A549 (cell line): ENCODE data around the gene HRK.

ENCODE experiments used
- CEBPB ChIP-seq, 2 experiments: fragments of >200 bp in 1 of 2; sonication (Bioruptor Twin) in 1 of 2; formaldehyde crosslinking in 1 of 2; IDR thresholded peaks; 2 replicates each; pipeline ENCODE4 v1.6.1; 2012 to 2016
- EP300 ChIP-seq, 2 experiments: fragments of >200 bp; sonication (Bioruptor Twin); formaldehyde crosslinking; IDR thresholded peaks; 2 replicates in 1 of 2; 3 replicates in 1 of 2; pipeline ENCODE4 v1.6.1; 2016 to 2017
- HDAC2 ChIP-seq: fragments of 200-600 bp; sonication (generic); IDR thresholded peaks from 2 replicates; pipeline ENCODE4 v1.6.1; 2016
- JUNB ChIP-seq: fragments of >200 bp; sonication (Bioruptor Twin); formaldehyde crosslinking; IDR thresholded peaks from 2 replicates; pipeline ENCODE4 v1.6.1; 2016
- MAFK ChIP-seq: fragments of 450-650 bp; IDR thresholded peaks from 2 replicates; pipeline ENCODE4 v1.6.1; 2014; ENCODE audit not compliant: partially characterized antibody
- MAZ ChIP-seq: fragments of 150-350 bp; IDR thresholded peaks from 2 replicates; pipeline ENCODE4 v1.6.1; 2014; ENCODE audit warnings: antibody characterized with exemption, low read depth, low read length, borderline replicate concordance
- POLR2A ChIP-seq: IDR thresholded peaks from 2 replicates; pipeline ENCODE4 v1.6.1; 2012; ENCODE audit warnings: mild to moderate bottlenecking, low read length
- RARB ChIP-seq: fragments of 250-450 bp; sonication (Bioruptor Pico); IDR thresholded peaks from 2 replicates; pipeline ENCODE4 v1.8.0; 2021; ENCODE audit warnings: mild to moderate bottlenecking, moderate library complexity
- RNF2 ChIP-seq: fragments of 200-600 bp; sonication (generic); IDR thresholded peaks from 2 replicates; pipeline ENCODE4 v1.6.1; 2016; ENCODE audit warnings: low read depth, mild to moderate bottlenecking, antibody characterized with exemption, moderate library complexity, borderline replicate concordance
- SREBF2 ChIP-seq: fragments of 450-650 bp; IDR thresholded peaks from 2 replicates; pipeline ENCODE4 v1.6.1; 2014; ENCODE audit warnings: mild to moderate bottlenecking, moderate library complexity
- ZFP36 ChIP-seq: fragments of 450-650 bp; IDR thresholded peaks from 2 replicates; pipeline ENCODE4 v1.6.1; 2014; ENCODE audit warnings: borderline replicate concordance; ENCODE audit not compliant: partially characterized antibody
- TF ChIP-seq, protein P1 (sequence below): fragments of >200 bp; sonication (Bioruptor Twin); formaldehyde crosslinking; IDR thresholded peaks from 3 replicates; pipeline ENCODE4 v1.5.1; 2016
- TF ChIP-seq, protein P2 (sequence below): IDR thresholded peaks from 2 replicates; pipeline ENCODE4 v1.6.1; 2012

DNA sequence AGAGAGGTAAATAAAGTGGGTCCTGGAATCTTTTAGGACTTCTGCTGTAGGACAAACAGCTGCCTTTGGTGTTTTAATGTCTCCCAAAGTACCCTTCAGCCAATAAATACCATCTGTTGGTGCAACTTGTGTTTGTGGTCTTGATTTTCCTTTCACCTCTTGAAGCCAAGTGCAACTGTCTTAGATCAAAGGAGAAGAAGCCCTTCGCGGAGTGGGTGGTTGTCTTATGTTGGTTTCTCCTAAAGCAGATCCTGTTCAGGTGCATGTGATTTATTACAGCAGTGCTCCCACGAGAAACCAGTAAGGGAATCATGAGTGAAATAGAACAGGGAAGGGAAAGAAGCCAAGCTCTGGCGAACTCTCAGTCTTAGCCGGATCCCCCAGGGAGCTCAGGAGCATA, 27.7 kb downstream of the HRK start:
- no peak for TF ChIP-seq EP300 (IDR thresholded peaks at IDR 0.05)
- TF ChIP-seq, protein P1, sequence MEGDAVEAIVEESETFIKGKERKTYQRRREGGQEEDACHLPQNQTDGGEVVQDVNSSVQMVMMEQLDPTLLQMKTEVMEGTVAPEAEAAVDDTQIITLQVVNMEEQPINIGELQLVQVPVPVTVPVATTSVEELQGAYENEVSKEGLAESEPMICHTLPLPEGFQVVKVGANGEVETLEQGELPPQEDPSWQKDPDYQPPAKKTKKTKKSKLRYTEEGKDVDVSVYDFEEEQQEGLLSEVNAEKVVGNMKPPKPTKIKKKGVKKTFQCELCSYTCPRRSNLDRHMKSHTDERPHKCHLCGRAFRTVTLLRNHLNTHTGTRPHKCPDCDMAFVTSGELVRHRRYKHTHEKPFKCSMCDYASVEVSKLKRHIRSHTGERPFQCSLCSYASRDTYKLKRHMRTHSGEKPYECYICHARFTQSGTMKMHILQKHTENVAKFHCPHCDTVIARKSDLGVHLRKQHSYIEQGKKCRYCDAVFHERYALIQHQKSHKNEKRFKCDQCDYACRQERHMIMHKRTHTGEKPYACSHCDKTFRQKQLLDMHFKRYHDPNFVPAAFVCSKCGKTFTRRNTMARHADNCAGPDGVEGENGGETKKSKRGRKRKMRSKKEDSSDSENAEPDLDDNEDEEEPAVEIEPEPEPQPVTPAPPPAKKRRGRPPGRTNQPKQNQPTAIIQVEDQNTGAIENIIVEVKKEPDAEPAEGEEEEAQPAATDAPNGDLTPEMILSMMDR = no peak
- no peak for TF ChIP-seq POLR2A
- TF ChIP-seq MAZ = no peak
- no peak for TF ChIP-seq HDAC2
- no peak for TF ChIP-seq RNF2
- no peak for TF ChIP-seq CEBPB (IDR thresholded peaks at IDR 0.05)
- no peak for TF ChIP-seq ZFP36
- no peak for TF ChIP-seq JUNB
- no peak for TF ChIP-seq SREBF2
- TF ChIP-seq, protein P2, sequence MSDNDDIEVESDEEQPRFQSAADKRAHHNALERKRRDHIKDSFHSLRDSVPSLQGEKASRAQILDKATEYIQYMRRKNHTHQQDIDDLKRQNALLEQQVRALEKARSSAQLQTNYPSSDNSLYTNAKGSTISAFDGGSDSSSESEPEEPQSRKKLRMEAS = no peak
- no peak for TF ChIP-seq MAFK
- TF ChIP-seq RARB (CRISPR knock-in tag) = no peak
